Skeletal muscle cell (primary cell): ENCODE measurements around the gene SH2D5.

ENCODE experiments used
- DNase-seq: peaks from one replicate; pipeline ENCODE4 v3.0.0-alpha.2; 2010; ENCODE audit warnings: low read depth
- H3K4me3 ChIP-seq: 2 replicates; pipeline ENCODE4 v1.5.1; 2011; ENCODE audit warnings: low read depth, mild to moderate bottlenecking, control low read depth, low read length, moderate library complexity

SH2D5 gene

GRCh38 chr1:20717452-20718342 is 14.8 kb downstream of the SH2D5 start, which contains the start of gene KIF17:
Gene KIF17, minus strand, starts transcription at chr1:20718007. Its CDS starts 301 bp downstream, at chr1:20717706.
- DNase-seq = peak; percentile 37

GRCh38 chr1:20716232-20716631 is 16.3 kb downstream of the SH2D5 start:
- no peak for DNase-seq
- no peak overlapping the region for H3K4me3 ChIP-seq

More at GRCh38 chr1:20717452-20718342, 14.8 kb downstream of the SH2D5 start, which contains the start of gene KIF17:
- H3K4me3 ChIP-seq = peak within 1 kb of the TSS; percentile 54

GRCh38 chr1:20715406-20715805 is 17.1 kb downstream of the SH2D5 start:
- H3K4me3 ChIP-seq = no peak overlapping the region
- no peak for DNase-seq

GRCh38 chr1:20713440-20713839 is 19.1 kb downstream of the SH2D5 start:
- no peak for DNase-seq
- no peak overlapping the region for H3K4me3 ChIP-seq

- no peak for DNase-seq
- H3K4me3 ChIP-seq = no peak overlapping the region
Measured at GRCh38 chr1:20712215-20712577, 20.3 kb downstream of the SH2D5 start.

DNA sequence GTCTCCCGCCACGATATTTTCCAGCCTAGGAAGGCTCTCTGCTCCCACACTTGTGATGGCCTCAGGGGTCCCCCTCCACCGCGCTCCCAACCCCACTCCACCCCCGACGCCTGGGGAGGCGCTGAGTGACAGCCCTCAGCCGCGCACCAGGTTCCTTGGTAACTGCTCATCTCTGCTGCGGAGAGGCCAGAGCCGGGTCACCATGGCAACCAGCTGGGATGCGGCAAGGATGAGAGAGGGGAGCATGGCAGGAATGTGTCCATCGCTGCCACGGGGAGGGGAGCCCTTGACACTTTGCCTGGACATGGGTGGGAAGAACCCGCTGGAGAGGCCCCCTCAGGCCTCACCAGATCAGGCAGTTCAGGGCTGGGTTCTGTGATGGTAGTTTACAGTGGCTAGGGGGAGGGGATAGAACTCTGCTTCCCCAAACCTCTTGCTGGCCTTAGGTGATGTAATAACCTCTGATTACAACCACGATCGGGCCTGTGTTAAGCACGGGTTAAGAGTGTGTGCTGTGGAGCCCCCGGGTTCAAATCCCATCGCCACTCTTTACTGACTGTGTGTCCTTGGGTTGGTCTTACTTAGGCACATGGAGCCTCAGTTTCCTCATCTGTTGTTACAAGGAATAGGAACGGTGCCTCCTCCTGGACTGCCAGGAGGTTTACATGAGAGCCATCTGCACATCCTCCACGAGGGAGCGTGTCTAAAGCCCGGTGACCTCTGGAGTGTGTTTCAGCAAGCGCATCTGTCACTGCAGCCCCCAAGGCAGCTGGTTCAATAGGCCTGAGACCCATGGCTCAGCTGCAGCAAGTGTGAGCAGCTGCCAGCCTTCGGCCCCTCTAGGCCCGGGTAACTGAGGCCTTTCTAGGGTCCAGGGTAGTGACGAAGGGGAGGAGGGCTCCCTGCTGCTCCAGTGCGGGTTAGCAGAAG is 21.0 kb downstream of the SH2D5 start:
- H3K4me3 ChIP-seq = no peak overlapping the region
- no peak for DNase-seq

DNA sequence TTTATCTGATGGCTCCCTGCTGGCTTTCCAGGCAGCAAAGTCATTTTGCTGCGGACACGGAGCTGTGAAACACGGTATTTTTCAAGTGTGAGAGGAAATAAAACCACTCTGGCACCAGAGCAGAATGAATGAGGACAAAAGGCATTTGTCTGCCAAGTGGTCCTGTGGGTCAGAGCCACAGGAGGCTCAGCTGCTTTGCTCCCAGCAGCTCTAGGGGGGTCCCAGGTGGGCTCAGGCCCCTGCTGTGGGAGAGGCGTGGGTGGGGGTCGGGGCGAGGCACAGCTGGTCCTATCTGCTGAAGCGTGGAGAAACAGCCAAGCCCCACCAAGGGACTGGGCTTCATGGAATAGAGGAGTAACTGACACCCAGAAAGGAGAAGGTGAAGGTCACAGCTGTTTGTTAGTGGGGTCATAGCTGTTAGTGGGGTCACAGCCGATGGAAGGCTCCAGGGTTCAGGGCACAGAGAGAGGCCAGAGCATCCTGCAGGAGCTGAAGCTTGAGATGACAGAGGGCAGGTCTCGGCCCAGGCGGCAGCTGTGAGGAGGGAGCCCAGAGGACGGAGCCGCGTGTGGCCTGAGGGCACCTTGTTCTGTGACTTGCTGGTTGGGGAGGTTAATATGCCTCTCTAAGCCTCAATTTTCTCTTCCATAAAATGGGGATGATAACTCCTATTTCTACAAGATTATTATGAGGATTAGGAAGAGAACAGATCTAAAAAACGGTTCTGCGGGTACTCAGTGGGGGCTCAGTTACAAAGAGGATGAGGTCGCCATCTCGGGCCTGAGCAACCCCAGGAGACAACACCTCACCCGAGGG is 21.8 kb downstream of the SH2D5 start:
- no peak for DNase-seq
- H3K4me3 ChIP-seq = no peak overlapping the region

DNA sequence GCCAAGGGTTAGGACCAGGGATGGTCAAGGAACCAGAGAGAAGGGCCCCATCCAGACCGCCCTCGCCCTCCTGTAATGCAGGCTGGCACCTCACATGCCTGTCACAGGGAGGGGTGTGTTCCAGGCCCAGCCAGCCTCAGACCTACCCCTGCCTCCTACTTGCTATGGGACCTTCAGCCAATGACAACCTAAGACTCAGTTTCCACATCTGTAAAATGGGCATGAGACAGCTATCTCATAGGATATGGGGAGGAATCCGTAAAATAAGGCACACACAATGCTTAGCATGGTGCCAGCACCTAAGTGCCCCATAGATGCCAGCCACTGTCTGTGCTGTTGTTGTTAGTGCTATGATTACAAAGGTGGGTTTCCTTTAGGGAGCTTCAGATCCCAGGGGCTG is 22.6 kb downstream of the SH2D5 start:
- H3K4me3 ChIP-seq = no peak overlapping the region
- DNase-seq = no peak

DNA sequence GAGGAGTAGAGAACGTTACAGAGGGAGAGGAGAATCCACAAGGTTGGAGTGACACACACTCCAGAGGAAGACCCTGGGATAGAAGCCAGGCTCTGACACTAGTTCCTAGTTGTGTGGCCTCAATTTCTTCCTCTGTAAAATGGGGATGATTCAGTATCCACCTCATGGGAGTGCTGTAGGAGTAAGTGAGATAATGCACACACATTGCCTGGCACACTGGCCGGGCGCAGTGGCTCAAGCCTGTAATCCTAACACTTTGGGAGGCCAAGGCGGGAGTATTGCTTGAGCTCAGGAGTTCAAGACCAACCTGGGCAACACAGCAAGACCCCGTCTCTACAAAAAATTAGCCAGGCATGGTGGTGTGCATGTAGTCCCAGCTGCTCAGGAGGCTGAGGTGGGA is 23.6 kb downstream of the SH2D5 start:
- no peak overlapping the region for H3K4me3 ChIP-seq
- DNase-seq = no peak

DNA sequence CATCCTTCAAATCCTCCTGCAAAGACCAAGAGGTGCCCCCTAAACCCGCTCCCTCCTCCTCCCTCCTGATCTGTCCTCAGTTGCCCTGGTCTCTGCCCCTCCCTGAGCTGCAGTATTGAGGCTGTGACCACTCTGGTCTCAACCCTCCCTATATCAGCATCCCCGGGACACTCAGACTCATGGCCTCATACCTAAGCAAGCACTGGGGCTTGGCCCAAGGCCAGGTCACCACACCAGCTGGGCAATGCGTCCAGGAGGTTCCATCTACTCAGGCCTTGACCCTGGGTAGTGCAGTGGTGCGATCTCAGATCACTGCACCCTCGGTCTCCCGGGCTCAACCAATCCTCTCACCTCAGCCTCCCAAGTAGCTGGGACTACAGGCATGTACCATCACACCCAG is 24.4 kb downstream of the SH2D5 start:
- no peak for DNase-seq
- no peak overlapping the region for H3K4me3 ChIP-seq

GRCh38 chr1:20706841-20707240 is 25.7 kb downstream of the SH2D5 start:
- H3K4me3 ChIP-seq = no peak overlapping the region
- no peak for DNase-seq

- no peak overlapping the region for H3K4me3 ChIP-seq
- no peak for DNase-seq
Measured at GRCh38 chr1:20705203-20705755, 27.2 kb downstream of the SH2D5 start.

GRCh38 chr1:20704390-20705202 is 27.9 kb downstream of the SH2D5 start:
- H3K4me3 ChIP-seq = no peak overlapping the region
- no peak for DNase-seq

- no peak for DNase-seq
- H3K4me3 ChIP-seq = no peak overlapping the region
Measured at GRCh38 chr1:20703124-20703756, 29.3 kb downstream of the SH2D5 start.

DNA sequence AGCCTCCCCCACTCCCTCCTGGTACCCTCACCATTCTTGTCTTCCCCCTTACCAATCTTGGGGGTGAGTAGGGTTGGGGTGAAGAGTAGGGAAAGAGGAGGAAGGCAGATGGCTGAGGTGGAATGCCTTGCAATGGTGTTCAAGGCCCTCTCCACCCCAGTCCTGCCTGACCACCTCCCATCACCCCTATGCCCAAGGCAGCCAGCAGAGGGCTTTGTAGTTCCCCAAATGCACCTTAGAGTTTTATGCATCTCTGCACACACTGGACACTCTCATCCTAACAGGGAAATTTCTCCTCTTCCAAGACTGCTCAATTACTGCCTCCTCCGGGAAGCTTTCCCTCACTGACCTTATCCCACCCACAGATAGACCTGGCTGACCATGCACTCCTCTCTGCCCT is 30.1 kb downstream of the SH2D5 start:
- no peak overlapping the region for H3K4me3 ChIP-seq
- no peak for DNase-seq

DNA sequence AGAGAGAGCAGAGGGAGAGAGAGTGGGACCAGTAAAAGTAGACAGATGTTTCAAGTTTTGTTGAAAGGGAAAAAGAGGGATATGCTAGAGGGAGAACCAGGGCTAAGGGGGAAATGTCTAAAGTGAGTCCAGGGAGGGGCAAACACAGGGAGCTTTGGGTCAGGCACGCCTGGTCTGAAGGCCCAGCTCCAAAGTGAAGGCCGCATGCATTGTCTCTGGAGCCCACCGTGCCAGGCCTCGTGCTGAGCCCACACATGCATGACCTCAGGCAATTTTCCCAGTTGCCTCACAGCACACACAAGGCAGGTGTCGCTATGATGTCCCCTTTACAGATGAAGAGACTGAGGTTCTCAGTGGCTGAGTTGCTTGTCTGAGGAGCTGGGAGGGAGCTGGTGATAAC is 30.7 kb downstream of the SH2D5 start:
- DNase-seq = no peak
- H3K4me3 ChIP-seq = no peak overlapping the region

DNA sequence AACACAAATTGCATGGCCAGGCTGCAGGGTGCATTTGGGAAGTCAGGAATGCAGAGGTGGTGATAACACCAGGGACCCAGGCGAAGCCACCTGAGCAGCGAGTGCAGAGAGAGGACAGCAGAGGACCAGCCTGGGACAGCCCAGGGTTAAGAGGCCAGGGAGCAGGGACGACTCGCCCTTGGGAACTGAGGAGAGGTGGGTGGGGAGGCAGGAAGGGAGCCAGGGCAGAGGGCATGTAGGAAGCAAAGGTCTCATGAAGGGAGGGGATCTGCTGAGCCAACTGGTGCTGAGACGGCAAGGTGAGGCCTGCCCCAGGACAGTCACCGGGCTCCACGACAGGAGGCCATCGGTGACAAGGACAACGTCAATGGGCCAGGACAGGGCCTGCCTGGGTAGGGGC is 31.1 kb downstream of the SH2D5 start:
- H3K4me3 ChIP-seq = no peak overlapping the region
- no peak for DNase-seq

GRCh38 chr1:20700636-20701215 is 31.8 kb downstream of the SH2D5 start:
- H3K4me3 ChIP-seq = no peak overlapping the region
- DNase-seq = no peak
